ENCODE results near the gene CNTN6.

The CNTN6 gene

GRCh38 chr3:1439395-1439794 lies 346.6 kb downstream of the CNTN6 start:
- TF ChIP-seq EGR1 (IDR thresholded peaks at IDR 0.05) (no peak), USF1 (IDR thresholded peaks at IDR 0.05) (no peak), CEBPB (IDR thresholded peaks at IDR 0.05) (no peak), FOXM1 (IDR thresholded peaks at IDR 0.05; ENCODE audit: borderline replicate concordance, low read depth) (no peak), TEAD4 (IDR thresholded peaks at IDR 0.05) (no peak), EP300 (IDR thresholded peaks at IDR 0.05; ENCODE audit: borderline replicate concordance) (no peak), TCF12 (IDR thresholded peaks at IDR 0.05; ENCODE audit: low read depth) (no peak), REST (IDR thresholded peaks at IDR 0.05; ENCODE audit: low read depth) (no peak), NFIC (IDR thresholded peaks at IDR 0.05) (no peak), MAX (IDR thresholded peaks at IDR 0.05) (no peak), TAF1 (IDR thresholded peaks at IDR 0.05; ENCODE audit: low read depth) (no peak), CREB1 (IDR thresholded peaks at IDR 0.05; ENCODE audit: low read depth) (no peak), YY1 (IDR thresholded peaks at IDR 0.05; ENCODE audit: low read depth) (no peak)

GRCh38 chr3:1442271-1442670 lies 349.4 kb downstream of the CNTN6 start:
- TF ChIP-seq NFIC (IDR thresholded peaks at IDR 0.05) (no peak), YY1 (IDR thresholded peaks at IDR 0.05; ENCODE audit: low read depth) (no peak), EGR1 (IDR thresholded peaks at IDR 0.05) (no peak), USF1 (IDR thresholded peaks at IDR 0.05) (no peak), CREB1 (IDR thresholded peaks at IDR 0.05; ENCODE audit: low read depth) (no peak), ZBTB7A (IDR thresholded peaks at IDR 0.05; ENCODE audit: low read depth) (no peak), TCF12 (IDR thresholded peaks at IDR 0.05; ENCODE audit: low read depth) (no peak)

GRCh38 chr3:1444195-1444594 lies 351.4 kb downstream of the CNTN6 start:
- no peak for TF ChIP-seq TCF12 (IDR thresholded peaks at IDR 0.05; ENCODE audit: low read depth)
- no peak for TF ChIP-seq EP300 (IDR thresholded peaks at IDR 0.05; ENCODE audit: borderline replicate concordance)
- no peak for TF ChIP-seq FOXM1 (IDR thresholded peaks at IDR 0.05; ENCODE audit: borderline replicate concordance, low read depth)
- no peak for TF ChIP-seq YY1 (IDR thresholded peaks at IDR 0.05; ENCODE audit: low read depth)
- no peak for TF ChIP-seq EGR1 (IDR thresholded peaks at IDR 0.05)
- no peak for TF ChIP-seq RAD21 (IDR thresholded peaks at IDR 0.05; ENCODE audit: low read depth)
- TF ChIP-seq CREB1 (IDR thresholded peaks at IDR 0.05; ENCODE audit: low read depth), result no peak
- TF ChIP-seq USF1 (IDR thresholded peaks at IDR 0.05), result no peak
- TF ChIP-seq TEAD4 (IDR thresholded peaks at IDR 0.05), result no peak
- TF ChIP-seq MAX (IDR thresholded peaks at IDR 0.05), result no peak
- TF ChIP-seq CEBPB (IDR thresholded peaks at IDR 0.05), result no peak
- no peak for TF ChIP-seq TAF1 (IDR thresholded peaks at IDR 0.05; ENCODE audit: low read depth)
- TF ChIP-seq ZBTB7A (IDR thresholded peaks at IDR 0.05; ENCODE audit: low read depth), result no peak
- TF ChIP-seq REST (IDR thresholded peaks at IDR 0.05; ENCODE audit: low read depth), result no peak
- TF ChIP-seq NFIC (IDR thresholded peaks at IDR 0.05), result no peak

- no peak for TF ChIP-seq TEAD4 (IDR thresholded peaks at IDR 0.05)
- TF ChIP-seq USF1 (IDR thresholded peaks at IDR 0.05), result no peak
- TF ChIP-seq NFIC (IDR thresholded peaks at IDR 0.05), result no peak
- TF ChIP-seq RAD21 (IDR thresholded peaks at IDR 0.05; ENCODE audit: low read depth), result no peak
- no peak for TF ChIP-seq ZBTB7A (IDR thresholded peaks at IDR 0.05; ENCODE audit: low read depth)
- TF ChIP-seq MAX (IDR thresholded peaks at IDR 0.05), result no peak
- TF ChIP-seq TCF12 (IDR thresholded peaks at IDR 0.05; ENCODE audit: low read depth), result no peak
- no peak for TF ChIP-seq FOXM1 (IDR thresholded peaks at IDR 0.05; ENCODE audit: borderline replicate concordance, low read depth)
- TF ChIP-seq YY1 (IDR thresholded peaks at IDR 0.05; ENCODE audit: low read depth), result no peak
- no peak for TF ChIP-seq EP300 (IDR thresholded peaks at IDR 0.05; ENCODE audit: borderline replicate concordance)
- TF ChIP-seq REST (IDR thresholded peaks at IDR 0.05; ENCODE audit: low read depth), result no peak
- no peak for TF ChIP-seq CREB1 (IDR thresholded peaks at IDR 0.05; ENCODE audit: low read depth)
- no peak for TF ChIP-seq CEBPB (IDR thresholded peaks at IDR 0.05)
- TF ChIP-seq TAF1 (IDR thresholded peaks at IDR 0.05; ENCODE audit: low read depth), result no peak
- no peak for TF ChIP-seq EGR1 (IDR thresholded peaks at IDR 0.05)
Measured at GRCh38 chr3:1446531-1446930, 353.7 kb downstream of the CNTN6 start.
